Measurements from ENCODE around the gene PPM1K. TPM values are rescaled to one million over a fixed set of nuclear protein-coding genes. Genes with fewer than 3 reads are reported as not detected.

Gene PPM1K
- total RNA-seq, 1 experiment from 2014 or later, result 10.4 TPM

GRCh38 chr4:88308587-88308986 lies 24.2 kb upstream of the PPM1K start:
- Histone ChIP-seq H3K27ac (ENCODE audit: insufficient read length, low read depth, low read length) (no peak overlapping the region), H4K20me1 (ENCODE audit: control insufficient read depth, insufficient read depth, insufficient read length) (no peaks in the 10 kb centered on the region)
- no peak overlapping the region for H3K4me3 Mint-ChIP-seq

More at GRCh38 chr4:88308587-88308986, 24.2 kb upstream of the PPM1K start:
- H3K9me3 Mint-ChIP-seq, result peaks cover 6 to 7% of the 10 kb centered on the region in 2 experiments; a peak in 3 of 5 replicates
- H2BK120ac ChIP-seq (ENCODE audit: low read depth, low read length, poor library complexity, severe bottlenecking), result no peak overlapping the region
- H3K79me2 ChIP-seq (ENCODE audit: insufficient read depth, low read length), result no peaks in the 10 kb centered on the region
- H3K14ac ChIP-seq (ENCODE audit: insufficient read depth, low read length), result no peak overlapping the region
- H3K9me3 ChIP-seq (ENCODE audit: control insufficient read depth, low read depth, low read length), result no peaks in the 10 kb centered on the region
- H3K18ac ChIP-seq (ENCODE audit: insufficient read length, low read depth, low read length), result no peak overlapping the region
- no peak overlapping the region for H3K56ac ChIP-seq (ENCODE audit: insufficient read length, low read depth, low read length)
- H4K8ac ChIP-seq (replicated peaks; ENCODE audit: insufficient read length, low read depth, low read length), result no peak overlapping the region
- H4K91ac ChIP-seq (ENCODE audit: insufficient read length, low read depth, low read length), result no peak overlapping the region
- peaks cover 4 to 5% (median 4%) of the 10 kb centered on the region in 3 experiments; a peak in 4 of 7 replicates for H3K36me3 Mint-ChIP-seq (ENCODE audit: insufficient read depth in 1 of 3, low read depth in 3 of 3)
- H3T11ph ChIP-seq (ENCODE audit: low read length), result no peak overlapping the region
- no peak overlapping the region for H2BK20ac ChIP-seq (ENCODE audit: low read depth, low read length, poor library complexity, severe bottlenecking)
- H3K4me2 ChIP-seq (ENCODE audit: insufficient read depth, insufficient read length, low read length), result no peak overlapping the region
- H3K27ac Mint-ChIP-seq, result no peak overlapping the region
- H3K79me1 ChIP-seq (ENCODE audit: insufficient read depth, low read depth, low read length, poor library complexity, severe bottlenecking), result no peaks in the 10 kb centered on the region
- no peak overlapping the region for H3K23ac ChIP-seq (ENCODE audit: insufficient read length, low read depth, low read length)
- H3K4me1 ChIP-seq (ENCODE audit: insufficient read depth, low read length), result no peaks in the 10 kb centered on the region
- H3K4ac ChIP-seq (ENCODE audit: low read depth, low read length), result no peak overlapping the region
- no peak for DNase-seq
- H3K27me3 ChIP-seq (ENCODE audit: insufficient read depth, low read length), result no peaks in the 10 kb centered on the region
- H2BK5ac ChIP-seq (ENCODE audit: insufficient read length, low read length), result no peak overlapping the region
- no peak overlapping the region for H2AK5ac ChIP-seq (ENCODE audit: insufficient read length, low read length)
- no peaks in the 10 kb centered on the region for H3K23me2 ChIP-seq (ENCODE audit: insufficient read length, low read depth, low read length, poor library complexity, severe bottlenecking)
- WGBS (ENCODE audit: extremely low coverage, insufficient read length, low lambda C conversion rate), result no CpG with 5 or more reads among the region's 1 CpG
- H4K5ac ChIP-seq (ENCODE audit: insufficient read length, low read depth, low read length), result no peak overlapping the region
- no peak for TF ChIP-seq CTCF (conservative IDR thresholded peaks at IDR 0.05)
- no peak overlapping the region for H2BK15ac ChIP-seq (ENCODE audit: low read depth, low read length)
- no peak overlapping the region for H2BK12ac ChIP-seq (ENCODE audit: insufficient read length, low read depth, low read length)
- H2AFZ ChIP-seq (ENCODE audit: low read length), result no peak overlapping the region
- no peak overlapping the region for H3K9ac ChIP-seq (ENCODE audit: extremely low read depth, insufficient read length, low read length)
- H3K4me1 Mint-ChIP-seq, result no peaks in the 10 kb centered on the region
- H3K27me3 Mint-ChIP-seq (ENCODE audit: low read depth), result no peaks in the 10 kb centered on the region

Measured in H9 (cell line).